Suprapubic skin (tissue), 4 donors: Measurements from ENCODE around the gene SWAP70. TPM values are rescaled to one million over a fixed set of nuclear protein-coding genes. Genes with fewer than 3 reads are reported as not detected.
A peak's percentile ranks its signal among the peaks of the same experiment; 100 is the strongest.

Experiments used
- DNase-seq, 2 donors: peaks; one replicate each; pipeline ENCODE4 v3.0.0-alpha.2; 2019; ENCODE audit warnings: low spot score in 2 of 2
- H3K27ac ChIP-seq: fragments of 200-600 bp; sonication (generic); one replicate; pipeline ENCODE4 v1.5.1; 2019
- H3K27me3 ChIP-seq: fragments of 200-600 bp; sonication (generic); one replicate; pipeline ENCODE4 v1.5.1; 2019
- H3K36me3 ChIP-seq: fragments of 200-600 bp; sonication (generic); one replicate; pipeline ENCODE4 v1.5.1; 2019
- H3K4me1 ChIP-seq: fragments of 200-600 bp; sonication (generic); one replicate; pipeline ENCODE4 v1.5.1; 2019
- H3K4me3 ChIP-seq: fragments of 200-600 bp; sonication (generic); one replicate; pipeline ENCODE4 v1.5.1; 2019; ENCODE audit warnings: mild to moderate bottlenecking
- H3K9me3 ChIP-seq: fragments of 200-600 bp; sonication (generic); one replicate; pipeline ENCODE4 v1.5.1; 2019
- EP300 ChIP-seq: sonication (generic); formaldehyde crosslinking; IDR thresholded peaks from one replicate; pipeline ENCODE4 v1.6.1; 2017; ENCODE audit warnings: antibody characterized with exemption
- POLR2A ChIP-seq, 2 donors: fragments of 450-650 bp; IDR thresholded peaks; one replicate each; pipeline ENCODE4 v1.6.1; 2017; ENCODE audit warnings: antibody characterized with exemption in 2 of 2, mild to moderate bottlenecking in 2 of 2, moderate library complexity in 2 of 2
- POLR2AphosphoS5 ChIP-seq, 3 donors: sonication (generic); formaldehyde crosslinking; IDR thresholded peaks; one replicate each; pipeline ENCODE4 v1.6.1; 2017; ENCODE audit warnings: antibody characterized with exemption in 3 of 3
- WGBS: methylation state at CpG from one replicate; pipeline ENCODE4 v1.1.5; 2018; 5-methylcytosine and 5-hydroxymethylcytosine counted together
- total RNA-seq, 4 donors: library from RNA; depleted of rRNA; stranded (reverse); fragments of >200 nt; gene quantifications; one replicate each; pipeline ENCODE4 v1.1.0, GENCODE V29; 2016
- TF ChIP-seq, protein P1 (sequence below), 2 donors: fragments of 200-600 bp in 1 of 2; fragments of 450-650 bp in 1 of 2; sonication (generic) in 1 of 2; IDR thresholded peaks; one replicate each; pipeline ENCODE4 v1.5.1; 2016 to 2019; ENCODE audit warnings: antibody characterized with exemption in 2 of 2, mild to moderate bottlenecking in 1 of 2, moderate library complexity in 1 of 2

Gene SWAP70
- total RNA-seq, result 10 to 100 TPM; 27.6 to 64.9 (median 35.8) TPM

DNA sequence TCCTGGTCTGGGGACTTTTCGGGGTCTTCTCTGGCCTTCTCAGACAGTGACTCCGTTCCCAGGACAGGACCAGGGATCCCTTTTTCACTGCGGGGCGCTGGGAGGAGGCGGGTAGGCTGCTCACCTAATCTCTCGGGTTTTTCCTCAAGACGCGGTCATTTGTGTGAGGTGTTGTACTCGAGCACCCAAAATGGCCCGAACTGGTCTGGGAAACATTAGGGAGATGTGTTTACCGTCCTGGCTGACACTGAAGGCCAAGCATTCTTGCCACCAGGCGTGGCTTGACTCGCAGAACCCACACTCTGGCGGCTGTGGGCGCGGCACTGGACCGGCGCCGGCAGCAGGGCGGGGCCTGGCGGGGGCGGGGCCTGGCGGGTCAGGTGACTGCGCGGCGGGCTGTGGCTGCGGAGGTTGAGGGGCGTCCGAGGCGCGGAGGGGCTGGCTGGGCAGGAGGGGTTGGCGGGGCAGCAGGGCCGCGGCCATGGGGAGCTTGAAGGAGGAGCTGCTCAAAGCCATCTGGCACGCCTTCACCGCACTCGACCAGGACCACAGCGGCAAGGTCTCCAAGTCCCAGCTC is at the start of gene SWAP70:
TSS of gene SWAP70 (plus strand) at position 379 of the 577 bp plus-strand sequence. CDS start at position 482, 103 bp downstream.
- WGBS, result 3% methylated on average over 7 of the region's 38 CpGs

DNA sequence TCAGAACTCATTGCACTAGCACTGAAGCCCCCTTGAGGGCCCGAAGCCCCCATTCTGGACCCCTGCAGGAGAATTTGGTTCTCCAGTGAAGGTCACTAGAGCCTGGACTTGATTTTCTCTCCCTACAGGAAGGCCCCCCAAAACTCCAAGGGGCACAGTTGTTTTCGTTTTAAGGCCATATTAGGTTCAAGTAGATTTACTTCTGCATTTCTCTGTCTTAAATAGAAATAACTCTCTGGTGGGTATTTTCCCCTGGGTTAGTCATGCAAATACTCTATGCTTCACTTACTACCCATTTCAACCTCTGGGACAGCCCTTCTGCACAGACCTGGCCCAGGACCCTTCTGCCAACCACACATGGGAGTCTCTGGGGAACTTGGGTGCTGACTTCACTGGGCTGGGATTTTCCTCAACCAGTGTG is 48.8 kb upstream of the SWAP70 start:
- peak in 1 of 2 donors; percentile 37 for DNase-seq
- H3K4me3 ChIP-seq, result no peak overlapping the region
- H3K9me3 ChIP-seq, result no peaks in the 10 kb centered on the region
- peak overlapping the region; percentile 95 for H3K27ac ChIP-seq
- WGBS, result 86% methylated on average over 2 of the region's 2 CpGs
- H3K27me3 ChIP-seq, result no peaks in the 10 kb centered on the region
- no peaks in the 10 kb centered on the region for H3K36me3 ChIP-seq
- peaks cover 28% of the 10 kb centered on the region for H3K4me1 ChIP-seq
- TF ChIP-seq POLR2AphosphoS5 (IDR thresholded peaks at IDR 0.05), result no peak

More for the DNA sequence above, at the start of gene SWAP70:
- H3K4me1 ChIP-seq, result peaks cover 21% of the 10 kb centered on the region
- no peaks in the 10 kb centered on the region for H3K27me3 ChIP-seq
- H3K27ac ChIP-seq, result peak within 1 kb of the TSS; percentile 96
- H3K9me3 ChIP-seq, result no peaks in the 10 kb centered on the region
- TF ChIP-seq EP300 (no peak), POLR2AphosphoS5 (IDR thresholded peaks at IDR 0.05) (peak; percentile 2 to 70 (median 21)), POLR2A (IDR thresholded peaks at IDR 0.05) (peak in 1 of 2 donors; percentile 62)
- TF ChIP-seq, protein P1, sequence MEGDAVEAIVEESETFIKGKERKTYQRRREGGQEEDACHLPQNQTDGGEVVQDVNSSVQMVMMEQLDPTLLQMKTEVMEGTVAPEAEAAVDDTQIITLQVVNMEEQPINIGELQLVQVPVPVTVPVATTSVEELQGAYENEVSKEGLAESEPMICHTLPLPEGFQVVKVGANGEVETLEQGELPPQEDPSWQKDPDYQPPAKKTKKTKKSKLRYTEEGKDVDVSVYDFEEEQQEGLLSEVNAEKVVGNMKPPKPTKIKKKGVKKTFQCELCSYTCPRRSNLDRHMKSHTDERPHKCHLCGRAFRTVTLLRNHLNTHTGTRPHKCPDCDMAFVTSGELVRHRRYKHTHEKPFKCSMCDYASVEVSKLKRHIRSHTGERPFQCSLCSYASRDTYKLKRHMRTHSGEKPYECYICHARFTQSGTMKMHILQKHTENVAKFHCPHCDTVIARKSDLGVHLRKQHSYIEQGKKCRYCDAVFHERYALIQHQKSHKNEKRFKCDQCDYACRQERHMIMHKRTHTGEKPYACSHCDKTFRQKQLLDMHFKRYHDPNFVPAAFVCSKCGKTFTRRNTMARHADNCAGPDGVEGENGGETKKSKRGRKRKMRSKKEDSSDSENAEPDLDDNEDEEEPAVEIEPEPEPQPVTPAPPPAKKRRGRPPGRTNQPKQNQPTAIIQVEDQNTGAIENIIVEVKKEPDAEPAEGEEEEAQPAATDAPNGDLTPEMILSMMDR (IDR thresholded peaks at IDR 0.05), result peak; percentile 47
- H3K36me3 ChIP-seq, result no peaks in the 10 kb centered on the region
- peak; percentile 94 for DNase-seq
- H3K4me3 ChIP-seq, result peak within 1 kb of the TSS; percentile 78

DNA sequence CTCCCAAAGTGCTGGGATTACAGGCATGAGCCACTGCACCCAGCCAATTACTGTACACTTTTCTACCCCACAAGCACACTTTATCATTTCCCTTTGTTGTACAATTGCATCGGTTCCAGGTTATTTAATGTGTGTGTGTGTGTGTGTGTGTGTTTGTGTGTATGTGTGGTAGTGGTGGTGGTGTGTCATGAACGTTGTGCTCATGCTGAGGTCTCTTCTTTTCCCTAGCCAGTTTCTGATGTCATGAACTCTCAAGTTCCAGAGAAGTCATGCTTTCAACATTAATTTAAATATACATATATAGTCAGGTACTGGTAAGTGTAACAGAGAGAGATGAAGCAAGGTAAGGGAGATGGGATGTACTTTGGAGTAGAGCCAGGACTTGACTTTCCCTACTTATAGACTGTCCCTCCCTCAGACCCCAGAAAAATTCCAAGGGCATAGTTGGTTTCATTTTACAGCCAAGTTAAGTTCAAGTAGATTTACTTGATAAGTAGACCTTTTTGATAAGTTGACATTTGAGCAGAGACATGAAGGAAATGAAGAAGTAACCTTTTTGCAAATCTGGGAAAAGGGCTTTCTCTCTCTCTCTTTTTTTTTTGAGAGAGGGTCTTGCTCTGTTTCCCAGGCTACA is 47.7 kb upstream of the SWAP70 start:
- DNase-seq, result no peak
- Histone ChIP-seq H3K27ac (no peak overlapping the region), H3K4me3 (no peak overlapping the region), H3K27me3 (no peaks in the 10 kb centered on the region), H3K9me3 (no peaks in the 10 kb centered on the region), H3K4me1 (peaks cover 27% of the 10 kb centered on the region), H3K36me3 (no peaks in the 10 kb centered on the region)
- TF ChIP-seq EP300 (no peak), POLR2AphosphoS5 (IDR thresholded peaks at IDR 0.05) (no peak), POLR2A (IDR thresholded peaks at IDR 0.05) (no peak)
- TF ChIP-seq, protein P1 (IDR thresholded peaks at IDR 0.05), result no peak
- WGBS, result 48% methylated on average over 2 of the region's 2 CpGs

DNA sequence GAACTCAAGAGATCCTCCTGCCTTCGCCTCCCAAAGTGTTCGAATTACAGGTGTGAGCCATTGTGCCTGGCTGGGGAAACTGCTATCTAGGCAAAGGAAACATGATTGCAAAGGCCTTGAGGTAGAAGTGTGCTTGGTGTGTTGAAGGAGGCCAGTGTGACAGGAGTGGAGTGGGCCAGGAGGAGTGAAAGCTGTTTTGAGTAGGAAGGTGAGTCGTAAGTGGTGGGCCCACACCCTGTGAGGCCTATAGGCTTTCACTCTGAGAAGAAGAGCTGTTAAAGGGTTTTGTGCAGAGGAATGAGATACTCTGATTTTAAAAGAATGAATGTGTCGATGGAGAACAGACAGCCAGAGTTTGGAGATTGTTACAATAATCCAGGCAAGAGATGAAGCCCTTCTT is 47.0 kb upstream of the SWAP70 start:
- no peak overlapping the region for H3K27ac ChIP-seq
- H3K36me3 ChIP-seq, result no peaks in the 10 kb centered on the region
- WGBS, result 95% methylated on average over 4 of the region's 4 CpGs
- no peak for DNase-seq
- no peaks in the 10 kb centered on the region for H3K27me3 ChIP-seq
- no peaks in the 10 kb centered on the region for H3K9me3 ChIP-seq
- peaks cover 27% of the 10 kb centered on the region for H3K4me1 ChIP-seq
- no peak for TF ChIP-seq POLR2AphosphoS5 (IDR thresholded peaks at IDR 0.05)
- no peak for TF ChIP-seq POLR2A (IDR thresholded peaks at IDR 0.05)
- no peak for TF ChIP-seq EP300
- TF ChIP-seq, protein P1 (IDR thresholded peaks at IDR 0.05), result no peak
- no peak overlapping the region for H3K4me3 ChIP-seq

DNA sequence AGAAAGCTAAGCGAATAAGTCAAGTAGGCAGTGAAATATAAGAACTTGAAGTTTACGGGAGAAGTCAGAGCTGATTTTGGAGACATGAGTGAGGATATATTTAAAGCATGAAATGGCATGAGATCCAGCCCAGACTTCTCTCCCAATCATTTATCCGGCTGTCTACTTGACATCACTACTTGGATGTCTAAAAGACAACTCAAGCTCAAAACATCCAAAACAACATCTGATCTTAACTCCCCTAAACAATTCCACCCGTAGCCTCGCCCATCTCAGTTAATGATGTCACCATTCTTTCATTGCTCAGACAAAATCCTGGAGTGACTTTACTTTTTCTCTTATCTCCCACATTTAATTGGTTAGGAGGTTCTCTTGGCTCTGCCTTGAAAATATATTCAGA is 45.9 kb upstream of the SWAP70 start:
- DNase-seq, result no peak
- H3K27ac ChIP-seq, result peak overlapping the region; percentile 65
- no peak overlapping the region for H3K4me3 ChIP-seq
- TF ChIP-seq POLR2AphosphoS5 (IDR thresholded peaks at IDR 0.05) (no peak), POLR2A (IDR thresholded peaks at IDR 0.05) (no peak), EP300 (no peak)
- TF ChIP-seq, protein P1 (IDR thresholded peaks at IDR 0.05), result no peak
- peaks cover 20% of the 10 kb centered on the region for H3K4me1 ChIP-seq
- H3K36me3 ChIP-seq, result no peaks in the 10 kb centered on the region
- H3K27me3 ChIP-seq, result no peaks in the 10 kb centered on the region
- WGBS, result 52% methylated on average over 5 of the region's 5 CpGs
- H3K9me3 ChIP-seq, result no peaks in the 10 kb centered on the region
